Activated naive CD4-positive, alpha-beta T cell treated with anti-CD3 and anti-CD28 coated beads, Interleukin-2, amount 50 U/mL, for 24 hours (primary cell): ENCODE results near the gene SLC7A1.

Experiments used
- H3K27ac Mint-ChIP-seq: one replicate; pipeline ENCODE4 v1.8.0; 2021; ENCODE audit warnings: mild to moderate bottlenecking, mixed read lengths
- H3K27me3 Mint-ChIP-seq: one replicate; pipeline ENCODE4 v1.8.0; 2021; ENCODE audit warnings: mixed read lengths
- H3K36me3 Mint-ChIP-seq: one replicate; pipeline ENCODE4 v1.8.0; 2021; ENCODE audit warnings: mixed read lengths
- H3K4me1 Mint-ChIP-seq: one replicate; pipeline ENCODE4 v1.8.0; 2021; ENCODE audit warnings: mixed read lengths
- H3K4me3 Mint-ChIP-seq: one replicate; pipeline ENCODE4 v1.8.0; 2021; ENCODE audit warnings: mild to moderate bottlenecking, mixed read lengths
- H3K9me3 Mint-ChIP-seq: one replicate; pipeline ENCODE4 v1.8.0; 2021; ENCODE audit warnings: mixed read lengths

The SLC7A1 gene

GRCh38 chr13:29571876-29572570 is 23.5 kb downstream of the SLC7A1 start:
- no peaks in the 10 kb centered on the region for H3K27me3 Mint-ChIP-seq
- H3K27ac Mint-ChIP-seq: no peak overlapping the region
- peaks cover 74% of the 10 kb centered on the region for H3K4me1 Mint-ChIP-seq
- no peaks in the 10 kb centered on the region for H3K9me3 Mint-ChIP-seq
- peaks cover 9% of the 10 kb centered on the region for H3K36me3 Mint-ChIP-seq
- no peak overlapping the region for H3K4me3 Mint-ChIP-seq

GRCh38 chr13:29570051-29570654 is 25.3 kb downstream of the SLC7A1 start:
- Mint-ChIP-seq H3K9me3 (no peaks in the 10 kb centered on the region), H3K36me3 (peaks cover 9% of the 10 kb centered on the region), H3K4me1 (peaks cover 75% of the 10 kb centered on the region), H3K27me3 (no peaks in the 10 kb centered on the region), H3K4me3 (no peak overlapping the region), H3K27ac (peak overlapping the region; percentile 30)

- H3K4me1 Mint-ChIP-seq: peaks cover 77% of the 10 kb centered on the region
- H3K4me3 Mint-ChIP-seq: no peak overlapping the region
- H3K9me3 Mint-ChIP-seq: no peaks in the 10 kb centered on the region
- H3K27me3 Mint-ChIP-seq: no peaks in the 10 kb centered on the region
- H3K27ac Mint-ChIP-seq: no peak overlapping the region
- H3K36me3 Mint-ChIP-seq: peaks cover 7% of the 10 kb centered on the region
Observed at GRCh38 chr13:29569253-29570050, 26.0 kb downstream of the SLC7A1 start.

- Mint-ChIP-seq H3K27me3 (no peaks in the 10 kb centered on the region), H3K27ac (no peak overlapping the region), H3K4me3 (no peak overlapping the region), H3K4me1 (peaks cover 77% of the 10 kb centered on the region), H3K36me3 (peaks cover 5% of the 10 kb centered on the region), H3K9me3 (no peaks in the 10 kb centered on the region)
Observed at GRCh38 chr13:29568731-29569130, 26.8 kb downstream of the SLC7A1 start.

GRCh38 chr13:29567411-29567810 is 28.1 kb downstream of the SLC7A1 start:
- Mint-ChIP-seq H3K9me3 (no peaks in the 10 kb centered on the region), H3K36me3 (peaks cover 5% of the 10 kb centered on the region), H3K27me3 (no peaks in the 10 kb centered on the region), H3K27ac (no peak overlapping the region), H3K4me1 (peaks cover 80% of the 10 kb centered on the region), H3K4me3 (no peak overlapping the region)

- Mint-ChIP-seq H3K4me3 (no peak overlapping the region), H3K27ac (no peak overlapping the region), H3K36me3 (peaks cover 5% of the 10 kb centered on the region), H3K9me3 (no peaks in the 10 kb centered on the region), H3K4me1 (peaks cover 81% of the 10 kb centered on the region), H3K27me3 (no peaks in the 10 kb centered on the region)
Observed at GRCh38 chr13:29566206-29566605, 29.3 kb downstream of the SLC7A1 start.

- Mint-ChIP-seq H3K9me3 (no peaks in the 10 kb centered on the region), H3K4me3 (no peak overlapping the region), H3K36me3 (peaks cover 5% of the 10 kb centered on the region), H3K4me1 (peaks cover 80% of the 10 kb centered on the region), H3K27ac (no peak overlapping the region), H3K27me3 (no peaks in the 10 kb centered on the region)
Observed at GRCh38 chr13:29564818-29565217, 30.7 kb downstream of the SLC7A1 start.

GRCh38 chr13:29564373-29564772 is 31.1 kb downstream of the SLC7A1 start:
- peaks cover 5% of the 10 kb centered on the region for H3K36me3 Mint-ChIP-seq
- H3K4me3 Mint-ChIP-seq: no peak overlapping the region
- no peaks in the 10 kb centered on the region for H3K9me3 Mint-ChIP-seq
- H3K27me3 Mint-ChIP-seq: no peaks in the 10 kb centered on the region
- H3K4me1 Mint-ChIP-seq: peaks cover 76% of the 10 kb centered on the region
- no peak overlapping the region for H3K27ac Mint-ChIP-seq

- Mint-ChIP-seq H3K27ac (peak overlapping the region; percentile 86), H3K9me3 (no peaks in the 10 kb centered on the region), H3K27me3 (no peaks in the 10 kb centered on the region), H3K4me3 (no peak overlapping the region), H3K36me3 (peaks cover 5% of the 10 kb centered on the region), H3K4me1 (peaks cover 72% of the 10 kb centered on the region)
Observed at GRCh38 chr13:29563941-29564340, 31.5 kb downstream of the SLC7A1 start.

- Mint-ChIP-seq H3K27ac (peak overlapping the region; percentile 23), H3K4me1 (peaks cover 63% of the 10 kb centered on the region), H3K4me3 (no peak overlapping the region), H3K36me3 (peaks cover 2% of the 10 kb centered on the region), H3K27me3 (no peaks in the 10 kb centered on the region), H3K9me3 (no peaks in the 10 kb centered on the region)
Observed at GRCh38 chr13:29562786-29563438, 32.6 kb downstream of the SLC7A1 start.

- Mint-ChIP-seq H3K36me3 (peaks cover 7% of the 10 kb centered on the region), H3K27me3 (no peaks in the 10 kb centered on the region), H3K4me3 (no peak overlapping the region), H3K4me1 (peaks cover 66% of the 10 kb centered on the region), H3K9me3 (no peaks in the 10 kb centered on the region), H3K27ac (no peak overlapping the region)
Observed at GRCh38 chr13:29561918-29562317, 33.6 kb downstream of the SLC7A1 start.

- no peaks in the 10 kb centered on the region for H3K27me3 Mint-ChIP-seq
- H3K9me3 Mint-ChIP-seq: no peaks in the 10 kb centered on the region
- H3K36me3 Mint-ChIP-seq: peaks cover 16% of the 10 kb centered on the region
- no peak overlapping the region for H3K27ac Mint-ChIP-seq
- peaks cover 36% of the 10 kb centered on the region for H3K4me1 Mint-ChIP-seq
- no peak overlapping the region for H3K4me3 Mint-ChIP-seq
Observed at GRCh38 chr13:29556742-29557141, 38.7 kb downstream of the SLC7A1 start.

- Mint-ChIP-seq H3K36me3 (peaks cover 26% of the 10 kb centered on the region), H3K27me3 (no peaks in the 10 kb centered on the region), H3K9me3 (no peaks in the 10 kb centered on the region), H3K27ac (no peak overlapping the region), H3K4me1 (peaks cover 39% of the 10 kb centered on the region), H3K4me3 (no peak overlapping the region)
Observed at GRCh38 chr13:29551214-29551613, 44.3 kb downstream of the SLC7A1 start.

- Mint-ChIP-seq H3K36me3 (peaks cover 26% of the 10 kb centered on the region), H3K4me1 (peaks cover 44% of the 10 kb centered on the region), H3K27ac (no peak overlapping the region)
Observed at GRCh38 chr13:29550430-29550988, 45.0 kb downstream of the SLC7A1 start.

GRCh38 chr13:29548722-29549121 is 46.8 kb downstream of the SLC7A1 start:
- H3K27me3 Mint-ChIP-seq: no peaks in the 10 kb centered on the region
- H3K4me3 Mint-ChIP-seq: no peak overlapping the region
- peaks cover 20% of the 10 kb centered on the region for H3K36me3 Mint-ChIP-seq
- H3K9me3 Mint-ChIP-seq: no peaks in the 10 kb centered on the region
- H3K4me1 Mint-ChIP-seq: peaks cover 39% of the 10 kb centered on the region
- H3K27ac Mint-ChIP-seq: peak overlapping the region; percentile 55

More at GRCh38 chr13:29550430-29550988, 45.0 kb downstream of the SLC7A1 start:
- H3K27me3 Mint-ChIP-seq: no peaks in the 10 kb centered on the region
- H3K4me3 Mint-ChIP-seq: no peak overlapping the region
- no peaks in the 10 kb centered on the region for H3K9me3 Mint-ChIP-seq
